Measurements from ENCODE around the gene DLG2.

DLG2 gene

DNA sequence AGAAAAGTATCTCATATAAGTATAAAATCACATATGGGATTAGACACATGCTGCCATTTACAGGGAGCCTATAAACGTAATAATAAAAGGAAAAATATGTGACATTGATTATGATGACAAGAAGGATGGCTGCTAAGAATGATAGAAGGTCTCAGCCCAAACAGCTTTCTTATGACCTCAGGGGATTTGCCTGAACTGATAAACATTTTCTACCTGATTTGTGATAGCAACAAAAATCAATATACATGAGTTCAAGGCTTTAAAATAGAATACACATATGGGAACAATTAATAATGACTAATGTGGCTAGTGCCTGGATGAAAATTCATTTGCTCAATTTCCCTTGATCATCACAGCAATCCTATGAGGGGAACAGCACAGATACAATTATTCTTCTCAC is 1704.2 kb downstream of the DLG2 start:
- H3K4me3 ChIP-seq (replicated peaks; ENCODE audit: low read depth, low read length): no peak overlapping the region
- no peak for DNase-seq (ENCODE audit: low read depth)
- no peak for TF ChIP-seq CTCF (IDR thresholded peaks at IDR 0.05; ENCODE audit: low read length, missing control alignments)

DNA sequence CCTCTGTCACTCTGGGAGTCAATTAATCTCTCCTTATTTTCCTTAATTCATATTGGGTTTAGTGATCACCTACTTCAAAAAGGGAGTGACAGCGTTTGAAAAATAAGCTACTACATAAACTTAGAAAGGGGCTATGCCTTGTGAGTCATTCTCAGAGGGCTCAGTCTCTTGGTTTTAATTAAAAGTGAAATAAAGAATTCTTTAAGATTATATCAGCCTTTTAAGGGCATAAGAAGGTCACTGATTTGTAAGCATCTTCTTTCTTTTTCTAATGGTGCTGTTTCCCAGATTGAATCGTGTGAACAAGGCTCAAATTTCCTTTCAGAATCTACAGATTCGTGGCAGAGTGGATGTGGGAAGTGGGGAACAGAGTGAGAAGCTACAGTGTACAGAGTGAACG is 1704.8 kb downstream of the DLG2 start:
- no peak overlapping the region for H3K4me3 ChIP-seq (replicated peaks; ENCODE audit: low read depth, low read length)
- no peak for TF ChIP-seq CTCF (IDR thresholded peaks at IDR 0.05; ENCODE audit: low read length, missing control alignments)
- no peak for DNase-seq (ENCODE audit: low read depth)

DNA sequence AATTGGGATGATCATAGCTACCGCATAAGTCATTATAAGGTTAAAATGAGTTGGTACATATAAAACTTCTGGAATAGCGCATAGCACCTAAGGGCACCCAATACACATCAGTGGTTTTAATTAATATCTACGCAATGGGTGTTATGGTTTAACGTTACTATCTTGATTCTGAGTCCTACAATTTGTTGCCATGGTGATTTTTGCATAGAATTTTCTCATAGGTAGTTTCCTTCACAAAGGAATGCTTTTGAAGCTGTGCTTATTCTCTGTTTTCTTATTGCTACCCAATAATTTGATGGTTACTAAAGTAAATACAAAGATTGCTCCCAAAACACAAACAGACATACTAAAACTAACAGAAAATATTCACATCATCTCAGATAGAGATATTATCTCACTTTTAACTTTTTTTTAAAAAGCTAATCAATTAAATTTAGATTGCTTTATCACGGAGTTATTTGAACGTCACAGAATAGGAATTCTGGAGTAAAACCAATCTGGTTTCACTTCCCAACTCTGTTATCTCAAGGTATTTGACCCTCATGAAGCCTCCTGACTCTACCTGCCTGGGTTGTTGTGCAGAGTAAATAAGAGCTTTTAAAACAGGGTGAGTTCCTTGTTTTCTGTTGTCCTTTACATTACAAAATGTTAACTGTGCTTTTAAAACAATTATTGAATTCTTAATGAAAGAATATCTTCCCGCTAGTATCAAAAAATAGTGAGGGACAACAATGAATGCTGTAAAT is 1705.5 kb downstream of the DLG2 start:
- TF ChIP-seq CTCF (IDR thresholded peaks at IDR 0.05; ENCODE audit: low read length, missing control alignments): no peak
- H3K4me3 ChIP-seq (replicated peaks; ENCODE audit: low read depth, low read length): no peak overlapping the region
- no peak for DNase-seq (ENCODE audit: low read depth)

DNA sequence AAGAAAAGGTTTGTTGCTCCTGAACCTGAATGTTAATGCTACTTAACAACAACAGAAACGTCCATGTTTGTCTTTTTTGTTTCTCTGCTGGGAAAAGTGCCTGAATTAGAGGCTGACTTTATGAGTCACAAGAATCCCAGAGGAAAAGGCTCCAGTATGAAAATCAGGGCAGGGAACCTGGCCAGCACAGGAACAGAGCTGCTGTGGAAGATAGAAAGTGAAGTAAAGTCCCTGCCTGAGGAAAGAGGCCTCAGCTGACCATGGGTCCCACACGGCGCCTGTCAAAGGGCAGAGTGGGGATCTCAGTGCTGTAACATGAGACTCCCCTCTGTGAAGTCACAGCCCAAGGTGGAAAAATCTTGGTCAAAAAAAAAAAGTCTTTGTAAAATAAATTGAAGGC is 1708.7 kb downstream of the DLG2 start:
- no peak overlapping the region for H3K4me3 ChIP-seq (replicated peaks; ENCODE audit: low read depth, low read length)
- no peak for TF ChIP-seq CTCF (IDR thresholded peaks at IDR 0.05; ENCODE audit: low read length, missing control alignments)
- DNase-seq (ENCODE audit: low read depth): no peak

- no peak for DNase-seq (ENCODE audit: low read depth)
- no peak for TF ChIP-seq CTCF (IDR thresholded peaks at IDR 0.05; ENCODE audit: low read length, missing control alignments)
Measured at GRCh38 chr11:83914995-83915394, 1712.1 kb downstream of the DLG2 start.

GRCh38 chr11:83909579-83910534 is 1717.3 kb downstream of the DLG2 start:
- TF ChIP-seq CTCF (IDR thresholded peaks at IDR 0.05; ENCODE audit: low read length, missing control alignments): no peak
- DNase-seq (ENCODE audit: low read depth): no peak
- no peak overlapping the region for H3K4me3 ChIP-seq (replicated peaks; ENCODE audit: low read depth, low read length)

More at GRCh38 chr11:83914995-83915394, 1712.1 kb downstream of the DLG2 start:
- no peak overlapping the region for H3K4me3 ChIP-seq (replicated peaks; ENCODE audit: low read depth, low read length)
